Activated CD4-positive, alpha-beta memory T cell treated with anti-CD3 and anti-CD28 coated beads, Interleukin-2, amount 10 ng/mL, durations not matched to agents 7 days and 5 days (primary cell): ENCODE measurements around the gene HACD3. TPM values are rescaled to one million over a fixed set of nuclear protein-coding genes. Genes with fewer than 3 reads are reported as not detected.
"Not testable (repeated sequence)": the region's sequence is repeated elsewhere in the genome, so short reads cannot be mapped to it uniquely, and the experiment has no call there.

ENCODE experiments used
- CTCF ChIA-PET: fragments of 350-600 bp; sonication (Branson Sonifier 250); formaldehyde crosslinking; loops from one replicate; lab custom pipeline; 2021; ENCODE audit warnings: antibody characterized with exemption, inconsistent platforms; lab: Charles Lee
- POLR2A ChIA-PET: fragments of 350-600 bp; sonication (Branson Sonifier 250); formaldehyde crosslinking; loops from one replicate; lab custom pipeline; 2021; ENCODE audit warnings: antibody characterized with exemption; lab: Charles Lee
- DNase-seq: peaks from one replicate; pipeline ENCODE4 v3.0.0-alpha.2; 2020
- H3K27ac Mint-ChIP-seq: one replicate; pipeline ENCODE4 v1.8.0; 2021; ENCODE audit warnings: mild to moderate bottlenecking, mixed read lengths
- H3K27me3 Mint-ChIP-seq: one replicate; pipeline ENCODE4 v1.8.0; 2021; ENCODE audit warnings: mixed read lengths
- H3K36me3 Mint-ChIP-seq: one replicate; pipeline ENCODE4 v1.8.0; 2021; ENCODE audit warnings: low read depth, mixed read lengths
- H3K4me1 Mint-ChIP-seq: one replicate; pipeline ENCODE4 v1.8.0; 2021; ENCODE audit warnings: mixed read lengths
- H3K4me3 Mint-ChIP-seq: one replicate; pipeline ENCODE4 v1.8.0; 2021; ENCODE audit warnings: mild to moderate bottlenecking, mixed read lengths
- H3K9me3 Mint-ChIP-seq: one replicate; pipeline ENCODE4 v1.8.0; 2021; ENCODE audit warnings: mixed read lengths
- total RNA-seq, 2 experiments: library from RNA; stranded (reverse); gene quantifications; one replicate each; pipeline ENCODE4 v1.2.3, GENCODE V29; 2021

The HACD3 gene
- total RNA-seq, 2 experiments from 2014 or later, result 26.8 to 29.2 TPM

DNA sequence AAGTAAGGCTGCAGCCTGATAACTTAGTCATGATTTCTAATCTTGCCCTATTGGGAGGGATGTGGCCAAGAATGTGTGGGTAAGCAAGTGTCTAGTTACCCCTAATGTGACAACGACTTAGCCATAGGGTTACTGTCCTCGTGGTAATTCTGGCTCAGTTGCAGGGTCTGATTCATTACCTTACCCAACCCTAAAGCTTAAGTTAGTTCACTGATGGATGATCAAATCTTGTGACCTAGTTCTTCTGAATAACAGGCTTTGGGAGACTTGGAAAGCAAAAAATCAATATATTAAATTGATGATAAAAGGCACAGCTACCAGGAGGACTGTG, 82.3 kb downstream of the HACD3 start:
- Mint-ChIP-seq H3K27ac (no peak overlapping the region), H3K36me3 (peaks cover 3% of the 10 kb centered on the region), H3K4me1 (peaks cover 35% of the 10 kb centered on the region), H3K4me3 (no peak overlapping the region), H3K9me3 (no peaks in the 10 kb centered on the region), H3K27me3 (no peaks in the 10 kb centered on the region)
- CTCF ChIA-PET, result interaction anchor here (0.7 to 2.0 kb wide), 5 partner anchors 18 to 251 kb away, joined by 3 to 6 read pairs (median 3); no protein-coding TSS in a partner anchor
- POLR2A ChIA-PET, result interaction anchor here (0.9 to 4.0 kb wide), 6 partner anchors 18 to 308 kb away, joined by 3 to 24 read pairs (median 10); partner anchors contain the start of genes RAB11A and RNU5B-1
- DNase-seq, result no peak

GRCh38 chr15:65612949-65613744, 82.9 kb downstream of the HACD3 start:
- Mint-ChIP-seq H3K9me3 (no peaks in the 10 kb centered on the region), H3K27me3 (no peaks in the 10 kb centered on the region), H3K4me1 (peaks cover 35% of the 10 kb centered on the region), H3K36me3 (peaks cover 3% of the 10 kb centered on the region), H3K27ac (no peak overlapping the region), H3K4me3 (no peak overlapping the region)
- no peak for DNase-seq
- CTCF ChIA-PET, result interaction anchor here (0.7 to 1.3 kb wide), 3 partner anchors 19 to 250 kb away, joined by 3 read pairs; no protein-coding TSS in a partner anchor
- POLR2A ChIA-PET, result interaction anchor here (0.9 to 4.0 kb wide), 3 partner anchors 211 to 260 kb away, joined by 3 to 24 read pairs (median 3); partner anchors contain the start of gene RAB11A

DNA sequence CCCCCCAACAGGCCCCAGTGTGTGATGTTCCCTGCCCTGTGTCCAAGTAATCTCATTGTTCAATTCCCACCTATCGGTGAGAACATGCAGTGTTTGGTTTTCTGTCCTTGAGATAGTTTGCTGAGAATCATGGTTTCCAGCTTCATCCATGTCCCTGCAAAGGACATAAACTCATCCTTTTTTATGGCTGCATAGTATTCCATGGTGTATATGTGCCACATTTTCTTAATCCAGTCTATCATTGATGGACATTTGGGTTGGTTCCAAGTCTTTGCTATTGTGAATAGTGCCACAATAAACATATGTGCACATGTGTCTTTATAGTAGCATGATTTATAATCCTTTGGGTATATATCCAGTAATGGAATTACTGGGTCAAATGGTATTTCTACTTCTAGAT, 85.6 kb downstream of the HACD3 start:
- H3K27ac Mint-ChIP-seq, CTCF ChIA-PET: not testable (repeated sequence)

GRCh38 chr15:65618560-65619109, 88.4 kb downstream of the HACD3 start:
- POLR2A ChIA-PET, result interaction anchor here (1.5 kb wide), 1 partner anchor 7 kb away, joined by 8 read pairs; the partner anchor contains the start of gene INTS14
- H3K36me3 Mint-ChIP-seq, result no peaks in the 10 kb centered on the region
- CTCF ChIA-PET, result no interaction called here
- no peaks in the 10 kb centered on the region for H3K9me3 Mint-ChIP-seq
- H3K27ac Mint-ChIP-seq, result no peak overlapping the region
- DNase-seq, result no peak
- no peaks in the 10 kb centered on the region for H3K27me3 Mint-ChIP-seq
- no peak overlapping the region for H3K4me3 Mint-ChIP-seq
- H3K4me1 Mint-ChIP-seq, result no peaks in the 10 kb centered on the region

More for the DNA sequence above, 85.6 kb downstream of the HACD3 start:
- H3K27me3 Mint-ChIP-seq, H3K9me3 Mint-ChIP-seq, DNase-seq, H3K4me3 Mint-ChIP-seq, H3K36me3 Mint-ChIP-seq, POLR2A ChIA-PET: not testable (repeated sequence)
- peaks cover 21% of the 10 kb centered on the region for H3K4me1 Mint-ChIP-seq

GRCh38 chr15:65619626-65620290, 89.5 kb downstream of the HACD3 start:
- H3K4me1 Mint-ChIP-seq, result no peaks in the 10 kb centered on the region
- H3K27ac Mint-ChIP-seq, result no peak overlapping the region
- DNase-seq, result no peak
- ChIA-PET CTCF (interaction anchor here (0.7 to 0.9 kb wide), 2 partner anchors 19 to 237 kb away, joined by 3 read pairs; no protein-coding TSS in a partner anchor), POLR2A (interaction anchor here (1.5 kb wide), 1 partner anchor 9 kb away, joined by 8 read pairs; the partner anchor contains the start of gene INTS14)
- H3K4me3 Mint-ChIP-seq, result no peak overlapping the region
- H3K9me3 Mint-ChIP-seq, result no peaks in the 10 kb centered on the region
- H3K27me3 Mint-ChIP-seq, result no peaks in the 10 kb centered on the region
- H3K36me3 Mint-ChIP-seq, result no peaks in the 10 kb centered on the region

DNA sequence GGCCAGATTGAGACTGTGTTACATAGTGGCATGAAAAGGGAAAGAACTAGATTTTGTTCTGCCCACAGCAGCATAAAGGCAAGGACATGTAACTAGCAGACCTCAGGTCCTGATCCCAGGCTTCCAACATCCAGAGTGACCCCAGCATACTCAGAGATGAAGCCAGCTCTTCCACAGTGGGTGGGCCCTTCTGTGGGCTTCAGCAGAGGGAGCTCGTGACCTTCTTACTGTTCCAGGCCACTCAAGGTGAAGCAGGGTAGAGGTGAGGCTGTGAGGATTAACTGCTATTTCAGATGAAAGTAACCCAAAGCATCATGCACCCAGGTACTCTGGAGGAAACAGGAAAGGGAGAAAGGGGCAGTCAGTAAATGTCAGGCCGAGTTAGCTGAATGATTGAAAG, 90.6 kb downstream of the HACD3 start:
- no peaks in the 10 kb centered on the region for H3K27me3 Mint-ChIP-seq
- DNase-seq, result no peak
- H3K27ac Mint-ChIP-seq, result no peak overlapping the region
- H3K36me3 Mint-ChIP-seq, result no peaks in the 10 kb centered on the region
- H3K4me3 Mint-ChIP-seq, result no peak overlapping the region
- no peaks in the 10 kb centered on the region for H3K9me3 Mint-ChIP-seq
- ChIA-PET POLR2A (interaction anchor here (1.3 kb wide), 1 partner anchor 9 kb away, joined by 6 read pairs; no protein-coding TSS in a partner anchor), CTCF (interaction anchor here (1.1 to 2.4 kb wide), 2 partner anchors 15 to 18 kb away, joined by 3 to 6 read pairs; no protein-coding TSS in a partner anchor)
- H3K4me1 Mint-ChIP-seq, result no peaks in the 10 kb centered on the region

GRCh38 chr15:65621638-65622037, 91.4 kb downstream of the HACD3 start, which contains the start of gene SLC24A1:
TSS of gene SLC24A1 (plus strand) at chr15:65621938. CDS start at chr15:65624081, 2,143 bp downstream.
- no peaks in the 10 kb centered on the region for H3K27me3 Mint-ChIP-seq
- CTCF ChIA-PET, result interaction anchor here (1.0 to 2.4 kb wide), 3 partner anchors 14 to 19 kb away, joined by 3 to 6 read pairs (median 3); no protein-coding TSS in a partner anchor
- DNase-seq, result no peak
- no peak within 1 kb of the TSS for H3K4me3 Mint-ChIP-seq
- no peaks in the 10 kb centered on the region for H3K9me3 Mint-ChIP-seq
- no peaks in the 10 kb centered on the region for H3K36me3 Mint-ChIP-seq
- no peaks in the 10 kb centered on the region for H3K4me1 Mint-ChIP-seq
- POLR2A ChIA-PET, result interaction anchor here (1.3 kb wide), 1 partner anchor 10 kb away, joined by 6 read pairs; no protein-coding TSS in a partner anchor
- no peak within 1 kb of the TSS for H3K27ac Mint-ChIP-seq

DNA sequence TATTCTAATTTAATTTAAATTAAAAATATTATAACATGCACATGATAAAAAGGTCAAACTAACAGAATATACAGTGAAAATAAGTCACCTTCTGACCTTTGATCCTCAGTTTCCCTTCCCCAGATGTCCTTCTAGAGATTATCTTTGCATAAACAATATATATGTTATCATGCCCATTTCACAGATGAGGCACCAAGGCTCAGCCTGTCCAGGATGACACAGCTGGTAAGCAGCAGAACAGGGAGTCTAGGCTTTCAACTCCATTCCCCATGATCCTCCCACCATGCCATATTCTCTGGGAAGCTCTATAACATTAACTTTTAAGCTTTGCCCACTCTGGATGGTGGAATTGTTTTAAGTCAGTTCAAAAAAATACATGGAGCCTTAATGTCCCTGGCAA, 92.8 kb downstream of the HACD3 start:
- no peak overlapping the region for H3K27ac Mint-ChIP-seq
- H3K36me3 Mint-ChIP-seq, result no peaks in the 10 kb centered on the region
- no peaks in the 10 kb centered on the region for H3K9me3 Mint-ChIP-seq
- no peaks in the 10 kb centered on the region for H3K27me3 Mint-ChIP-seq
- H3K4me3 Mint-ChIP-seq, result no peak overlapping the region
- CTCF ChIA-PET, result interaction anchor here (0.6 to 1.6 kb wide), 2 partner anchors 14 to 215 kb away, joined by 3 to 9 read pairs; no protein-coding TSS in a partner anchor
- POLR2A ChIA-PET, result no interaction called here
- H3K4me1 Mint-ChIP-seq, result no peaks in the 10 kb centered on the region
- no peak for DNase-seq

GRCh38 chr15:65626856-65627255, 96.6 kb downstream of the HACD3 start:
- Mint-ChIP-seq H3K36me3 (no peaks in the 10 kb centered on the region), H3K4me1 (peaks cover 15% of the 10 kb centered on the region), H3K27ac (no peak overlapping the region), H3K4me3 (no peak overlapping the region), H3K9me3 (no peaks in the 10 kb centered on the region), H3K27me3 (no peaks in the 10 kb centered on the region)
- no peak for DNase-seq
- POLR2A ChIA-PET, result no interaction called here
- CTCF ChIA-PET, result interaction anchor here (1.0 kb wide), 1 partner anchor 16 kb away, joined by 3 read pairs; the partner anchor contains the start of gene INTS14

Other genes starting within 250 kb of the HACD3 start
- 10 to 100 TPM; 14.9 to 15.7 TPM for gene PARP16, start 243.6 kb upstream of the HACD3 start, total RNA-seq
- not detected for gene RNU5A-1, start 234.4 kb upstream of the HACD3 start, total RNA-seq
- gene RNU5B-1, start 225.8 kb upstream of the HACD3 start, total RNA-seq, result 10 to 100 TPM in 1 of 2 experiments, not detected in 1; 12.9 TPM
- not detected for gene IGDCC3, start 152.5 kb upstream of the HACD3 start, total RNA-seq
- gene IGDCC4, start 107.5 kb upstream of the HACD3 start, total RNA-seq, result under 1 TPM; 0.05 to 0.08 TPM
- 10 to 100 TPM; 38.2 to 42.7 TPM for gene DPP8, start 12.8 kb upstream of the HACD3 start, total RNA-seq
- gene INTS14, start 80.7 kb downstream of the HACD3 start, total RNA-seq, result 10 to 100 TPM; 35.8 to 41.6 TPM
- gene SLC24A1, start 91.5 kb downstream of the HACD3 start, total RNA-seq, result 1 to 10 TPM; 5.8 to 9.3 TPM